ENCODE data around the gene USP3. TPM values are rescaled to one million over a fixed set of nuclear protein-coding genes. Genes with fewer than 3 reads are reported as not detected.

USP3 gene
- total and polyA plus RNA-seq, 2 of the 13 experiments (the other 11 are each of a cell fraction or from before 2014, with no cell fraction given) = 14.3 to 61.2 TPM

DNA sequence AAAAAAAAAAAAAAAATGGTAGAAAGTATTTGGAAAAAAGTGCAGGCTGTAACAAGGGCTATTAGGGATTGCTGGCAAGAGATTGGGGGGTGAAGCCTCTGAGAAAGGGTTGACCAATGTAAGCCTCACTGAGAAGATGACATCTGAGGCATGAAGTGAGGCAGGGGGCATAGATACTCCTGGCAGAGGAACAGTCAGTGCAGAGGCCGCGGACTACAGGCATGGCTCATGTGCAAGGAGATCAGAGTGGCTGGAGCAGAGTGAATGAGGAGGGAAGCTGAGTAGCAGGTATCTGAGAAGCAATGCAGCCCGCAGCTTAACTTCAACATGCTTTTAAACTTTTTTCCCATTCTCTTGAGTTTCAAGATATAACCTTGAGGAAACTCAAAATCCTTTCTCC is 98.2 kb downstream of the USP3 start:
- H3K36me3 ChIP-seq (replicated peaks in 1 of 2; ENCODE audit: control insufficient read depth in 1 of 2, insufficient read depth in 2 of 2, low read length in 2 of 2) = 0 out of 5 replicates have a peak, but pooled peaks cover 0 to under 1% of the 10 kb centered on the region in 2 experiments
- H3K27me3 ChIP-seq (ENCODE audit: control insufficient read depth in 1 of 2, insufficient read depth in 2 of 2, low read length in 2 of 2) = no peaks in the 10 kb centered on the region; a peak in 1 of 5 replicates
- H3K4me3 ChIP-seq (replicated peaks in 1 of 3; ENCODE audit: insufficient read depth in 1 of 3, low read depth in 2 of 3, low read length in 3 of 3) = no peak overlapping the region
- in situ Hi-C loops (cut with HindIII; ENCODE audit: extremely low pct_ligation_motif_present, low pct_unique_long_range_greater_than_20kb) = no loop called here
- DNase-seq (ENCODE audit: low spot score) = no peak
- H4K20me1 ChIP-seq (ENCODE audit: insufficient read depth, low read length) = no peaks in the 10 kb centered on the region
- no peak for ATAC-seq
- no peak overlapping the region for H3K4me2 ChIP-seq (ENCODE audit: low read depth, low read length)
- peaks cover 26% of the 10 kb centered on the region for H3K4me1 ChIP-seq (ENCODE audit: insufficient read depth, low read length)
- no peaks in the 10 kb centered on the region for H3K9me3 ChIP-seq (ENCODE audit: low read length)
- intact Hi-C loops (cut with micrococcal nuclease; ENCODE audit: unreplicated experiment) = no loop called here
- H3K79me2 ChIP-seq (ENCODE audit: insufficient read depth, low read length) = no peaks in the 10 kb centered on the region
- CTCF ChIA-PET (ENCODE audit: low intra/inter-chr PET ratio, low total read pairs) = no interaction called here
- FAIRE-seq = no peak
- H3K27ac ChIP-seq (ENCODE audit: extremely low read length, insufficient read depth, low read length) = no peak overlapping the region
- 91% methylated on average over 3 of the region's 3 CpGs for WGBS (ENCODE audit: low lambda C conversion rate)
- no TSS peak for BruUV-seq (replicated peaks)
- H2AFZ ChIP-seq (ENCODE audit: low read length) = no peak overlapping the region
- POLR2A ChIA-PET = interaction anchor here (3.9 kb wide), 1 partner anchor 8 kb away, joined by 27 read pairs; no protein-coding TSS in a partner anchor
- no peak overlapping the region for H3K9ac ChIP-seq (ENCODE audit: insufficient read depth, low read depth, low read length)
- TF ChIP-seq ZNF850 (CRISPR knock-in tag; conservative IDR thresholded peaks at IDR 0.05) (no peak), ZFP36 (IDR thresholded peaks at IDR 0.05; ENCODE audit: borderline replicate concordance, low read depth, low read length, partially characterized antibody) (no peak), TRIM24 (CRISPR knock-in tag; IDR thresholded peaks at IDR 0.05) (no peak), JUNB (CRISPR knock-in tag; IDR thresholded peaks at IDR 0.05; ENCODE audit: borderline replicate concordance) (no peak), MAFF (IDR thresholded peaks at IDR 0.05; ENCODE audit: low read depth, low read length) (no peak), ZNF256 (CRISPR knock-in tag; conservative IDR thresholded peaks at IDR 0.05) (no peak), TCF7 (IDR thresholded peaks at IDR 0.05; ENCODE audit: low read depth) (no peak), ZNF569 (CRISPR knock-in tag; IDR thresholded peaks at IDR 0.05; ENCODE audit: borderline replicate concordance) (no peak), CHCHD3 (CRISPR knock-in tag; IDR thresholded peaks at IDR 0.05) (no peak), ARHGAP35 (CRISPR knock-in tag; IDR thresholded peaks at IDR 0.05; ENCODE audit: borderline replicate concordance) (no peak), RARG (CRISPR knock-in tag; IDR thresholded peaks at IDR 0.05; ENCODE audit: low read depth) (no peak), CEBPG (CRISPR knock-in tag; IDR thresholded peaks at IDR 0.05) (no peak)
- TF ChIP-seq, protein P1, sequence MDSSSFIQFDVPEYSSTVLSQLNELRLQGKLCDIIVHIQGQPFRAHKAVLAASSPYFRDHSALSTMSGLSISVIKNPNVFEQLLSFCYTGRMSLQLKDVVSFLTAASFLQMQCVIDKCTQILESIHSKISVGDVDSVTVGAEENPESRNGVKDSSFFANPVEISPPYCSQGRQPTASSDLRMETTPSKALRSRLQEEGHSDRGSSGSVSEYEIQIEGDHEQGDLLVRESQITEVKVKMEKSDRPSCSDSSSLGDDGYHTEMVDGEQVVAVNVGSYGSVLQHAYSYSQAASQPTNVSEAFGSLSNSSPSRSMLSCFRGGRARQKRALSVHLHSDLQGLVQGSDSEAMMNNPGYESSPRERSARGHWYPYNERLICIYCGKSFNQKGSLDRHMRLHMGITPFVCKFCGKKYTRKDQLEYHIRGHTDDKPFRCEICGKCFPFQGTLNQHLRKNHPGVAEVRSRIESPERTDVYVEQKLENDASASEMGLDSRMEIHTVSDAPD (CRISPR knock-in tag; IDR thresholded peaks at IDR 0.05) = no peak
- TF ChIP-seq, protein P2, sequence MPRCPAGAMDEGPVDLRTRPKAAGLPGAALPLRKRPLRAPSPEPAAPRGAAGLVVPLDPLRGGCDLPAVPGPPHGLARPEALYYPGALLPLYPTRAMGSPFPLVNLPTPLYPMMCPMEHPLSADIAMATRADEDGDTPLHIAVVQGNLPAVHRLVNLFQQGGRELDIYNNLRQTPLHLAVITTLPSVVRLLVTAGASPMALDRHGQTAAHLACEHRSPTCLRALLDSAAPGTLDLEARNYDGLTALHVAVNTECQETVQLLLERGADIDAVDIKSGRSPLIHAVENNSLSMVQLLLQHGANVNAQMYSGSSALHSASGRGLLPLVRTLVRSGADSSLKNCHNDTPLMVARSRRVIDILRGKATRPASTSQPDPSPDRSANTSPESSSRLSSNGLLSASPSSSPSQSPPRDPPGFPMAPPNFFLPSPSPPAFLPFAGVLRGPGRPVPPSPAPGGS (CRISPR knock-in tag; IDR thresholded peaks at IDR 0.05) = no peak
- TF ChIP-seq, protein P3, sequence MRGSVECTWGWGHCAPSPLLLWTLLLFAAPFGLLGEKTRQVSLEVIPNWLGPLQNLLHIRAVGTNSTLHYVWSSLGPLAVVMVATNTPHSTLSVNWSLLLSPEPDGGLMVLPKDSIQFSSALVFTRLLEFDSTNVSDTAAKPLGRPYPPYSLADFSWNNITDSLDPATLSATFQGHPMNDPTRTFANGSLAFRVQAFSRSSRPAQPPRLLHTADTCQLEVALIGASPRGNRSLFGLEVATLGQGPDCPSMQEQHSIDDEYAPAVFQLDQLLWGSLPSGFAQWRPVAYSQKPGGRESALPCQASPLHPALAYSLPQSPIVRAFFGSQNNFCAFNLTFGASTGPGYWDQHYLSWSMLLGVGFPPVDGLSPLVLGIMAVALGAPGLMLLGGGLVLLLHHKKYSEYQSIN (CRISPR knock-in tag; IDR thresholded peaks at IDR 0.05; ENCODE audit: borderline replicate concordance) = no peak
- TF ChIP-seq, protein P4, sequence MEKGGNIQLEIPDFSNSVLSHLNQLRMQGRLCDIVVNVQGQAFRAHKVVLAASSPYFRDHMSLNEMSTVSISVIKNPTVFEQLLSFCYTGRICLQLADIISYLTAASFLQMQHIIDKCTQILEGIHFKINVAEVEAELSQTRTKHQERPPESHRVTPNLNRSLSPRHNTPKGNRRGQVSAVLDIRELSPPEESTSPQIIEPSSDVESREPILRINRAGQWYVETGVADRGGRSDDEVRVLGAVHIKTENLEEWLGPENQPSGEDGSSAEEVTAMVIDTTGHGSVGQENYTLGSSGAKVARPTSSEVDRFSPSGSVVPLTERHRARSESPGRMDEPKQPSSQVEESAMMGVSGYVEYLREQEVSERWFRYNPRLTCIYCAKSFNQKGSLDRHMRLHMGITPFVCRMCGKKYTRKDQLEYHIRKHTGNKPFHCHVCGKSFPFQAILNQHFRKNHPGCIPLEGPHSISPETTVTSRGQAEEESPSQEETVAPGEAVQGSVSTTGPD (CRISPR knock-in tag; IDR thresholded peaks at IDR 0.05) = no peak
- TF ChIP-seq, protein P5, sequence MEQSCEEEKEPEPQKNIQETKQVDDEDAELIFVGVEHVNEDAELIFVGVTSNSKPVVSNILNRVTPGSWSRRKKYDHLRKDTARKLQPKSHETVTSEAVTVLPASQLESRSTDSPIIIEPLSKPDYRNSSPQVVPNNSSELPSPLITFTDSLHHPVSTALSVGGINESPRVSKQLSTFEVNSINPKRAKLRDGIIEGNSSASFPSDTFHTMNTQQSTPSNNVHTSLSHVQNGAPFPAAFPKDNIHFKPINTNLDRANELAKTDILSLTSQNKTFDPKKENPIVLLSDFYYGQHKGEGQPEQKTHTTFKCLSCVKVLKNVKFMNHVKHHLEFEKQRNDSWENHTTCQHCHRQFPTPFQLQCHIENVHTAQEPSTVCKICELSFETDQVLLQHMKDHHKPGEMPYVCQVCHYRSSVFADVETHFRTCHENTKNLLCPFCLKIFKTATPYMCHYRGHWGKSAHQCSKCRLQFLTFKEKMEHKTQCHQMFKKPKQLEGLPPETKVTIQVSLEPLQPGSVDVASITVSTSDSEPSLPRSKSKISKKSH (CRISPR knock-in tag; IDR thresholded peaks at IDR 0.05; ENCODE audit: borderline replicate concordance) = no peak

All from HepG2 (cell line).